NCI-H128 (cell line): ENCODE data around the gene FAM81A.
"Not testable (repeated sequence)": the region's sequence is repeated elsewhere in the genome, so short reads cannot be mapped to it uniquely, and the experiment has no call there.

Experiments
- DNase-seq: peaks from one replicate; lab custom pipeline; 2025; ENCODE audit not compliant: unreplicated experiment; lab: John Stamatoyannopoulos, UW

The FAM81A gene

GRCh38 chr15:59484399-59484798 lies 46.4 kb downstream of the FAM81A start:
- DNase-seq, result no peak

DNA sequence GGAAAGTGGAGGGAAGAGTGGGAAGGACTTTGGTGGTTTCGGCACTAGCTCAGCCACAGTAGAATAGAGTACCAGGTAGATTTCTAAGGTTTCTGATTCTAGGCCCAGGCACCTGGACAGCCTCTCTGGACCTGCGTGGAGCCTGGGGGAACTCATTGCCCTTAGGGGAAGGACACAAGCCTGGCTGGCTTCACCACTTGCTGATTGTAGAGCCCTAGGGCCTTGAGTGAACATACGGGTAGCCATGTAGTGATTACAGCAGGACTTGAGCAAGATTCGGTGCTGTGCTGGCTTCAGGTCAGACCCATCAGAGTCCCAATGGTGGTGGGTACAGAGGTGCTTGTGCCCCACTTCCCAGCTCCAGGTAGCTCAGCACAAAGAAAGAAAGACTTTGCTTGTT lies 47.0 kb downstream of the FAM81A start:
- no peak for DNase-seq

GRCh38 chr15:59489485-59489884 lies 51.5 kb downstream of the FAM81A start:
- DNase-seq, result not testable (repeated sequence)

DNA sequence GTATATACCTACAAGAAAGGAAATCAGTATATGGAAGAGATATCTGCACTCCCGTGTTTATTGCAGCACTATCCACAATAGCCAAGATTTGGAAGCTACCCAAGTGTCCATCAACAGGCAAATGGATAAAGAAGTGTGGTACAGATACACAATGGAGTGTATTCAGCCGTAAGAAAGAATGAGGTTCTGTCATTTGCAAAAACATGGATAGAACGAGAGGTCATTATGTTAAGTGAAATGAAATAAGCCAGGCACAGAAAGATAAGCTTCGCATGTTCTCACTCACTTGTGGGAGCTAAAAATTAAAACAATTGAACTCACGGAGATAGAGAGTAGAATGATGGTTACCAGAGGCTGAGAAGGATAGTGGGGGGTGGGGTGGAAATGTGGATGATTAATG lies 53.1 kb downstream of the FAM81A start:
- peak; percentile 51 for DNase-seq

GRCh38 chr15:59492389-59493377 lies 54.7 kb downstream of the FAM81A start:
- peak; percentile 18 for DNase-seq

GRCh38 chr15:59501597-59501996 lies 63.6 kb downstream of the FAM81A start:
- no peak for DNase-seq

GRCh38 chr15:59515190-59515589 lies 77.2 kb downstream of the FAM81A start:
- DNase-seq, result no peak

DNA sequence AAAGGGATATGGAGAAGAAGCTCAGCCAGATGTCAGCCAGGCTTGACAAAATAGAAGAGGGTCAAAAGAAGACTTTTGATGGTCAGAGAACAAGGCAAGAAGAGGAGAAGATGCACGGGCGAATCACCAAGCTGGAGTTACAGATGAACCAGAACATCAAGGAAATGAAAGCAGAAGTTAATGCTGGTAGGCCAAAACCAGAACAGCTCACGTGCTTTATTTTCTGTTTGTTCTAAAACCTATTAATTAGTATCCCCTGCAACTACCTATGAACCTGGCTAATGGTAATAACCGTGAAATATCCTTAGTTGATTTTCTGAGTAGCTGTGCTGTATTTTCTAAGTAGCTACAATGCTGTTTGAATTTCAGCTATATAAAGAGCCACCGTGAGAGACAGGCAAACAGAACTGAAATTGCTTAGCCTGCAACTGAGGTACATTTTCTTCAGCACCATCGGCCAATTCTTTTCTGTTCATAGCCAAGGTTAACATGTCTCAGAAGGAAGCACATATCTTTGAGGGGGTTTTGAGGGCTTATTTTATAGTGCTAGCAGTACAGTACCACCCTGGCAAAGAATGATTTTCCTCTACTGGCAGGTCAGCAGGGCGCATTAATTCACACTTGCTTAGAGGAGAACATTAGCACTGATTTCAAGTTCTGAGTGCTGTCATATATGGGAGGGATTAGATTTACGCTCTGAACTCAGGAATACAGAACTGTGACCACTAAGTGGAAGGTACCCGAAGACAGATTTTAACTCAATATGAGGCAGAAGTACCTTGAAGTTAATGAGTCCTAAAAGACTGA lies 78.9 kb downstream of the FAM81A start:
- no peak for DNase-seq

DNA sequence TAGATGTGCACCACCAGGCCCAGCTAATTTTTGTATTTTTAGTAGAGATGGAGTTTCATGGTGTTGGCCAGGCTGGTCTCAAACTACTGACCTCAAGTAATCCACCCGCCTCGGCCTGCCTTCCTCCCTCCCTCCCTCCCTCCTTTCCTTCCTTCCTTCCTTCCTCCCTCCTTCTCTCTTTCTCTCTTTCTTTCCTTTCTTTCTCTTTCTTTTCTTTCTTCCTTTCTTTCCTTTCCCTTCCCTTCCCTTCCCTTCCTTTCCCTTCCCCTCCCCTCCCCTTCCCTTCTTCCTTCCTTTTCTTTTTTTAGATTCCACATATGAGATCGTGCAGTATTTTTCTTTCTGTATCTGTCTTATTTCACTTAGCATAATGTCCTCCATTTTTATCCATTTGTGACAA lies 81.3 kb downstream of the FAM81A start:
- DNase-seq, result no peak

- no peak for DNase-seq
These were observed 83.5 kb downstream of the FAM81A start for GRCh38 chr15:59521443-59521842.

DNA sequence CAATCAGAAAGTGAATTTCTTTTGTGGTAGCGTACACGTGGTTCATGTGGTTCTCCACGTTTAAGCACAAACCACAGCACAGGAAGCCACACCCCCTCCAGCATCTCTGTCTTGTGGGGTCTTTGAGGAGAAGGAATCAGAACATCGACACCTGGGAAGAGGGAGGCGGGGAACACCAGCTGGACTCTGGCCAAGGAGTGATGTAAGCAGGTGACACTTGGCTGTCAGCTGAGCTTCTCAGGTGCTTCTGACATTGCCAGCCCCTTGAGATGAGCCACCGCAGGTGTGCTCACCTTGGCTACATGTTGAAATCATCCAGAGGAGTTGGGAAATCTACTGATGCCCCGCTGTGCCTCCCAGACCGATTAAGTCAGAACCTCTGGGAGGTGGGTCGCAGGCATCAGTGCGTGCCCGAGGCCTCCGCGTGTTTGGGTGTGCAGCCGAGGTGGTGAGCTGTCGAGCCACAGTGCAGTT lies 85.0 kb downstream of the FAM81A start:
- DNase-seq, result no peak

GRCh38 chr15:59523702-59524101 lies 85.7 kb downstream of the FAM81A start:
- no peak for DNase-seq

DNA sequence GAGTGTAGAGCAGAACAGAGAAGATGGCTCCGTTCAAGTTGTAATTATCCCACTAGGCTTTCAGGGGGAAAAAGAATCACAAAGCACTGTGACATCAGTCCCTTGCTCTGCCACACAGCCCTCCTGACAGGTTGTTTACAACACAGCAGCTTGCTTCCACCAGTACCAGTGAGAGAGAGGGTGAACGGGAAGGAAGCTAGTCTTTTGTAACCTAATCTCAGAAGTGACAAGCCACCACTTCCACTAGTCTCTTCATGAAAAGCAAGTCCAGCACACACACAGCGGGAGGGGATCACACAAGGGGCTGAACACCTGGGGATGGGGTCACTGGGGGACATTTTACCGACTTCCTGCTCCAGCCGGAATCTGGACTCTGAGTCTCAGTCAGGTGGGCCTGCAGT lies 86.3 kb downstream of the FAM81A start:
- DNase-seq, result no peak

GRCh38 chr15:59526466-59526865 lies 88.5 kb downstream of the FAM81A start:
- DNase-seq, result not testable (repeated sequence)

DNA sequence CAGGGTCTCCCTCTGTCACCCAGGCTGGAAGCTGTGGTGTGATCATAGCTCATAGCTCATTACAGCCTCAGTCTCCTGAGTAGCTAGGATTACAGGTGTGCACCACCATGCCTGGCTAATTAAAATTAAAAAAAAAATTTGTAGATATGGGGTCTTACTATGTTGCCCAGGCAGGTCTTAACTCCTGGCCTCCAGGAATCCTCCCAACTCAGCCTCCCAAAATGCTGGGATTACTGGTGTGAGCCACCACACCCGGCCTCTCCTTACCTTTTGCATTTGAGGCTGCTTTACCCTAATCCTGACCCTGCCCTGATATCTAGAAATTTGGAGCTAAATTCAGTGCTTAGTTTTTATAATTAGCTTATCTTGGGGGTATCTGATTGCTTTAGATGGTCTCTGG lies 90.4 kb downstream of the FAM81A start:
- DNase-seq, result no peak

- DNase-seq, result peak; percentile 84
These were observed 91.0 kb downstream of the FAM81A start for GRCh38 chr15:59528961-59529402.

DNA sequence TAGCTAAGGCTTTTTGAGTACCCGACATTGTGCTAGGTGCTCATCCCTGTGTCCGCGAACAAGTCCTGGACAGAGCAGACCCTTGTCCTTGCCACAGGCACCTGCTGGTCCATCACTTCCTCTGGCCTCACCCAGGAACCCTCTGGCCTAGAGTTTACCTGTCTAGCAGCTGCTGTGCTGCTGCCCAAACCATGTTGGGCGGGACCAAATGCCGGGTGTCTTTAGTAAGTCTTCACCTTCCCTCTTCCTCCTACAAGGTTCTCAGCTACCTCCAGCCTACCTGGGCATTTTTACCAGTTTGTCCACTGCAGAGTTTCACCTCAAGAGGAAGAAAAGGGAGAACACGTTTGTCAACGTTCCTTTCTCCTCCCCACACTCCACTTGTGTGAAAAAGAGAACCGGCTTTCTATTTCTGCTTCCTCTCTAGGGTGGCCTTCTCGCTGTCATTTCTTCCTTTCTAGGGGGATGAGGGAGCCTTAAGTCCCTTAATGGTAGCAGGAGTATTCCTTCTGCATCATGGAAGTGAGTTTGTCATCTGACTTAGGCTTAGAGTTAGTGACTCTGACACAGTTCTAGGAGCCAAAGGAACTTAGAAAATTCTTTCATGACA lies 93.2 kb downstream of the FAM81A start:
- DNase-seq, result no peak

DNA sequence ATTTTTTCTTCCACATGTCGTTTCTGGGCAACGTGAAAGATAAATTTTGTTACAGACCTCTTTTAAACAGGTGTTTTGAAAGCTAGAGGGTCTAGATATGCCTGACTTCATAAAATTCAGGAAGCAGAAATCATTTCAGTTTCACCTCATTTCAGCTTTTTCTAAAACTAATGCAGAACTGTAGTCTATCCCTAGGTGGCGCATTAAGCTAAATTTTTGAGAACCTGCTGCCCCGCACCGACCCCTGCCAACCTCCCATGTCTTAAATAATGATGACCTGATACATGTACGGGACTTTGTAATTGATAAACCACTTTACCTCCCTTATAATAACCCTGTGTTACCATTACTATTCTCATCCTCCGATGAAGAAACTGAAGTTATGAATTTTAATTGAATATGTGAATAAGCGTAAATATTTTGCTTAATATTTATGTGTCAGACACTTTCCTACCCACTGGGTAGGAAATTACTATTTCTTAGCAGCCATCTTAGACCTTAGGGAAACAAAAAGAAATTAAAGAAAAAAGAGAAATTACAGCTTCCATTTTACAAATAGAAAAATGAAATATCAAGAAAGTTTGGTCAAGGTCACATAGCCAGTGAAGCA lies 94.9 kb downstream of the FAM81A start:
- DNase-seq, result peak; percentile 7

- no peak for DNase-seq
These were observed 98.6 kb downstream of the FAM81A start for GRCh38 chr15:59536553-59536952.

GRCh38 chr15:59537403-59537802 lies 99.4 kb downstream of the FAM81A start:
- DNase-seq, result no peak

GRCh38 chr15:59538494-59538893 lies 100.5 kb downstream of the FAM81A start:
- no peak for DNase-seq
